K562 (cell line): ENCODE measurements around the gene PTCH2. TPM values are rescaled to one million over a fixed set of nuclear protein-coding genes. Genes with fewer than 3 reads are reported as not detected.

Experiments used
- CTCFL ChIP-seq: IDR thresholded peaks from 2 replicates; pipeline ENCODE4 v1.6.1; 2011; ENCODE audit warnings: borderline replicate concordance, low read depth, mild to moderate bottlenecking, moderate library complexity, low read length; ENCODE audit not compliant: insufficient read depth, poor library complexity, severe bottlenecking
- FOS ChIP-seq: IDR thresholded peaks from 3 replicates; pipeline ENCODE4 v1.6.1; 2011; ENCODE audit not compliant: insufficient read length; ENCODE audit errors: extremely low read depth
- FOXK2 ChIP-seq, 2 experiments: fragments of 450-650 bp; IDR thresholded peaks in 1 of 2; conservative IDR thresholded peaks in 1 of 2; 2 replicates each; pipeline ENCODE4 v1.6.1; 2016; ENCODE audit warnings: low read depth in 2 of 2, mild to moderate bottlenecking in 1 of 2
- GTF2A2 ChIP-seq: IDR thresholded peaks from 2 replicates; pipeline ENCODE4 v1.6.1; 2016; ENCODE audit warnings: mild to moderate bottlenecking, missing genetic modification characterization, missing compliant biosample characterization
- ILF3 ChIP-seq: fragments of 450-650 bp; IDR thresholded peaks from 2 replicates; pipeline ENCODE4 v1.6.1; 2018; ENCODE audit warnings: antibody characterized with exemption, mild to moderate bottlenecking, moderate library complexity, borderline replicate concordance
- KAT8 ChIP-seq: fragments of 450-650 bp; IDR thresholded peaks from 2 replicates; pipeline ENCODE4 v1.6.1; 2016; ENCODE audit warnings: low read depth, mild to moderate bottlenecking
- KDM1A ChIP-seq, 2 experiments: fragments of 450-650 bp; IDR thresholded peaks; 2 replicates each; pipeline ENCODE4 v1.6.1; 2016; ENCODE audit warnings: mild to moderate bottlenecking in 2 of 2
- MYNN ChIP-seq, 2 experiments: sonication (generic); formaldehyde crosslinking in 1 of 2; IDR thresholded peaks; 2 replicates each; pipeline versions ENCODE4 v1.5.0 to v1.6.1; 2016 to 2020; ENCODE audit warnings: antibody characterized with exemption in 1 of 2, missing genetic modification reagents in 1 of 2
- PTTG1 ChIP-seq: fragments of 450-650 bp; IDR thresholded peaks from 2 replicates; pipeline ENCODE4 v1.6.1; 2016; ENCODE audit warnings: low read depth, mild to moderate bottlenecking, missing genetic modification characterization, missing compliant biosample characterization
- SMARCC2 ChIP-seq: fragments of 450-650 bp; IDR thresholded peaks from 2 replicates; pipeline ENCODE4 v1.6.1; 2017; ENCODE audit warnings: antibody characterized with exemption, moderate library complexity, mild to moderate bottlenecking, low read depth
- SPI1 ChIP-seq: IDR thresholded peaks from 2 replicates; pipeline ENCODE4 v1.6.1; 2011; ENCODE audit warnings: low read depth, low read length, control low read depth, borderline replicate concordance
- SRSF3 ChIP-seq: fragments of 200-400 bp; formaldehyde crosslinking; IDR thresholded peaks from 2 replicates; pipeline ENCODE4 v1.6.1; 2016; ENCODE audit warnings: mild to moderate bottlenecking, low read length, moderate library complexity; ENCODE audit not compliant: insufficient read depth
- SUPT5H ChIP-seq: fragments of 450-650 bp; IDR thresholded peaks from 2 replicates; pipeline ENCODE4 v1.6.1; 2016
- TAF7 ChIP-seq: fragments of 450-650 bp; IDR thresholded peaks from 2 replicates; pipeline ENCODE4 v1.6.1; 2016; ENCODE audit warnings: missing genetic modification characterization, missing compliant biosample characterization
- ZC3H11A ChIP-seq: IDR thresholded peaks from 2 replicates; pipeline ENCODE4 v1.6.1; 2012; ENCODE audit warnings: low read depth, low read length, improper control_type of control experiment
- ZNF12 ChIP-seq: sonication (generic); formaldehyde crosslinking; IDR thresholded peaks from 2 replicates; pipeline ENCODE4 v1.4.0; 2020; ENCODE audit warnings: mild to moderate bottlenecking, missing genetic modification reagents
- polyA plus RNA-seq, 8 experiments: library from polyadenylated mRNA; depleted of rRNA in 4 of 8; stranded (reverse) in 5 of 8; unstranded in 3 of 8; fragments of >200 nt; fragmentation: Nextera tagmentation in 2 of 8; fragmentation: Illumina TruSeq in 1 of 8; extraction: Ambion mirVana in 2 of 8; extraction: Trizol in 1 of 8; gene quantifications; 2 replicates each; pipeline versions ENCODE4 v1.2.1 to v1.2.3, GENCODE V29; 2011 to 2014; ENCODE audit warnings: inconsistent platforms in 1 of 8, missing spikeins in 1 of 8
- total RNA-seq, 7 experiments: library from RNA; depleted of rRNA in 6 of 7; stranded (reverse); fragments of >200 nt in 6 of 7; fragmentation: Illumina TruSeq in 2 of 7; extraction: Trizol in 2 of 7; gene quantifications; 2 replicates each; pipeline versions ENCODE4 v1.2.1 to v1.2.3, GENCODE V29; 2011 to 2021; ENCODE audit warnings: low replicate concordance in 1 of 7
- TF ChIP-seq, protein P1 (sequence below), 3 experiments: fragments of 200-800 bp in 1 of 3; sonication (Bioruptor generic) in 1 of 3; sonication (generic) in 1 of 3; formaldehyde crosslinking in 1 of 3; IDR thresholded peaks; 2 replicates each; pipeline versions ENCODE4 v1.6.1 to v1.8.0; 2016 to 2022; ENCODE audit warnings: mild to moderate bottlenecking in 2 of 3, missing compliant biosample characterization in 2 of 3, missing genetic modification characterization in 2 of 3, missing genetic modification reagents in 1 of 3
- TF ChIP-seq, protein P2 (sequence below): conservative IDR thresholded peaks from 2 replicates; pipeline ENCODE4 v1.6.1; 2011; ENCODE audit warnings: low read depth, mild to moderate bottlenecking, low read length; ENCODE audit not compliant: control insufficient read depth

The PTCH2 gene
- total and polyA plus RNA-seq, 9 of the 15 experiments (the other 6 are each of a cell fraction or from before 2014, with no cell fraction given) = 0.15 to 27.3 (median 0.48) TPM; not detected in 1

GRCh38 chr1:44806704-44807363 lies 36.2 kb downstream of the PTCH2 start, which contains the start of gene DYNLT4 (continued):
- no peak for TF ChIP-seq FOXK2 (conservative IDR thresholded peaks at IDR 0.05 in 1 of 2, IDR thresholded peaks at IDR 0.05 in 1 of 2; ENCODE audit: low read depth in 2 of 2)
- 0 out of 2 replicates have a peak, but pooled peaks have one; percentile 29 for TF ChIP-seq SRSF3
- TF ChIP-seq ZNF12 (CRISPR knock-in tag) = 0 out of 2 replicates have a peak, but pooled peaks have one; percentile 20
- TF ChIP-seq SUPT5H = 0 out of 2 replicates have a peak, but pooled peaks have one; percentile 51
- TF ChIP-seq MYNN (IDR thresholded peaks at IDR 0.05) = 0 out of 2 replicates have a peak, but pooled peaks have one; percentile 27
- no peak for TF ChIP-seq MYNN (CRISPR knock-in tag; IDR thresholded peaks at IDR 0.05)
- peak; percentile 7; the same call in 1 of the 2 replicates for TF ChIP-seq TAF7 (tag)
- no peak for TF ChIP-seq CTCFL
- TF ChIP-seq GTF2A2 (tag) = no peak; the same call in 1 of the 2 replicates
- TF ChIP-seq KAT8 = 0 out of 2 replicates have a peak, but pooled peaks have one; percentile 48
- TF ChIP-seq, protein P1, sequence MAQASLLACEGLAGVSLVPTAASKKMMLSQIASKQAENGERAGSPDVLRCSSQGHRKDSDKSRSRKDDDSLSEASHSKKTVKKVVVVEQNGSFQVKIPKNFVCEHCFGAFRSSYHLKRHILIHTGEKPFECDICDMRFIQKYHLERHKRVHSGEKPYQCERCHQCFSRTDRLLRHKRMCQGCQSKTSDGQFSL (CRISPR knock-in tag; IDR thresholded peaks at IDR 0.05) = no peak
- TF ChIP-seq, protein P1 (tag; IDR thresholded peaks at IDR 0.05) = no peak
- peak; percentile 56; the same call in 1 of the 2 replicates for TF ChIP-seq SPI1
- TF ChIP-seq, protein P2, sequence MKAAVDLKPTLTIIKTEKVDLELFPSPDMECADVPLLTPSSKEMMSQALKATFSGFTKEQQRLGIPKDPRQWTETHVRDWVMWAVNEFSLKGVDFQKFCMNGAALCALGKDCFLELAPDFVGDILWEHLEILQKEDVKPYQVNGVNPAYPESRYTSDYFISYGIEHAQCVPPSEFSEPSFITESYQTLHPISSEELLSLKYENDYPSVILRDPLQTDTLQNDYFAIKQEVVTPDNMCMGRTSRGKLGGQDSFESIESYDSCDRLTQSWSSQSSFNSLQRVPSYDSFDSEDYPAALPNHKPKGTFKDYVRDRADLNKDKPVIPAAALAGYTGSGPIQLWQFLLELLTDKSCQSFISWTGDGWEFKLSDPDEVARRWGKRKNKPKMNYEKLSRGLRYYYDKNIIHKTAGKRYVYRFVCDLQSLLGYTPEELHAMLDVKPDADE = 0 out of 2 replicates have a peak, but pooled peaks have one; percentile 75
- no peak for TF ChIP-seq ILF3
- TF ChIP-seq SMARCC2 = no peak
- TF ChIP-seq PTTG1 (tag) = no peak
- TF ChIP-seq FOS = peak; percentile 2
- TF ChIP-seq ZC3H11A = 0 out of 2 replicates have a peak, but pooled peaks have one; percentile 15
- TF ChIP-seq KDM1A (IDR thresholded peaks at IDR 0.05) = peak; percentile 41; a peak in 2 of 4 replicates
